SK-MEL-5 (cell line): Measurements from ENCODE around the gene C9orf78. TPM values are rescaled to one million over a fixed set of nuclear protein-coding genes. Genes with fewer than 3 reads are reported as not detected.

Experiments used
- DNase-seq: peaks from one replicate; pipeline ENCODE4 v3.0.0-alpha.2; 2016; ENCODE audit warnings: low read depth, low spot score
- in situ Hi-C: cut with HindIII; loops from 2 replicates; pipeline ENCODE4 v1.10.0; 2016; ENCODE audit warnings: low sequenced_read_pairs, high pct_unique_total_duplicates, low pct_unique_long_range_greater_than_20kb
- polyA plus RNA-seq, 2 experiments: library from polyadenylated mRNA; depleted of rRNA; stranded (reverse); fragments of >200 nt; gene quantifications; 2 replicates each; pipeline ENCODE4 v1.2.3, GENCODE V29; 2015
- total RNA-seq: library from RNA; depleted of rRNA; stranded (reverse); fragments of >200 nt; shearing (Covaris generic); gene quantifications from 2 replicates; pipeline ENCODE4 v1.2.3, GENCODE V29; 2014; rRNA removed

Gene C9orf78, protein sequence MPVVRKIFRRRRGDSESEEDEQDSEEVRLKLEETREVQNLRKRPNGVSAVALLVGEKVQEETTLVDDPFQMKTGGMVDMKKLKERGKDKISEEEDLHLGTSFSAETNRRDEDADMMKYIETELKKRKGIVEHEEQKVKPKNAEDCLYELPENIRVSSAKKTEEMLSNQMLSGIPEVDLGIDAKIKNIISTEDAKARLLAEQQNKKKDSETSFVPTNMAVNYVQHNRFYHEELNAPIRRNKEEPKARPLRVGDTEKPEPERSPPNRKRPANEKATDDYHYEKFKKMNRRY
- total RNA-seq: 70.8 and 77.7 TPM in 2 replicates
- 84.3 and 86.6 TPM in 2 replicates for polyA plus RNA-seq (2015; cell fraction: cytosol; rRNA removed)
- polyA plus RNA-seq (2015; cell fraction: nucleus; rRNA removed): 21.7 and 28.5 TPM in 2 replicates

- in situ Hi-C loops: no loop called here
- peak; percentile 96 for DNase-seq
Observed at GRCh38 chr9:129835128-129835859, at the start of gene C9orf78, which contains the start of gene USP20. Gene C9orf78, minus strand, starts transcription at chr9:129835275. Its CDS starts 54 bp downstream, at chr9:129835221. Gene USP20, plus strand, starts transcription at chr9:129835458. Its CDS starts 17,098 bp downstream, at chr9:129852556.

- DNase-seq: peak; percentile 85
- in situ Hi-C loops: no loop called here
Observed at GRCh38 chr9:129884220-129885017, 49.3 kb upstream of the C9orf78 start.

- in situ Hi-C loops: no loop called here
Observed at GRCh38 chr9:129881547-129882324, 46.7 kb upstream of the C9orf78 start.

DNA sequence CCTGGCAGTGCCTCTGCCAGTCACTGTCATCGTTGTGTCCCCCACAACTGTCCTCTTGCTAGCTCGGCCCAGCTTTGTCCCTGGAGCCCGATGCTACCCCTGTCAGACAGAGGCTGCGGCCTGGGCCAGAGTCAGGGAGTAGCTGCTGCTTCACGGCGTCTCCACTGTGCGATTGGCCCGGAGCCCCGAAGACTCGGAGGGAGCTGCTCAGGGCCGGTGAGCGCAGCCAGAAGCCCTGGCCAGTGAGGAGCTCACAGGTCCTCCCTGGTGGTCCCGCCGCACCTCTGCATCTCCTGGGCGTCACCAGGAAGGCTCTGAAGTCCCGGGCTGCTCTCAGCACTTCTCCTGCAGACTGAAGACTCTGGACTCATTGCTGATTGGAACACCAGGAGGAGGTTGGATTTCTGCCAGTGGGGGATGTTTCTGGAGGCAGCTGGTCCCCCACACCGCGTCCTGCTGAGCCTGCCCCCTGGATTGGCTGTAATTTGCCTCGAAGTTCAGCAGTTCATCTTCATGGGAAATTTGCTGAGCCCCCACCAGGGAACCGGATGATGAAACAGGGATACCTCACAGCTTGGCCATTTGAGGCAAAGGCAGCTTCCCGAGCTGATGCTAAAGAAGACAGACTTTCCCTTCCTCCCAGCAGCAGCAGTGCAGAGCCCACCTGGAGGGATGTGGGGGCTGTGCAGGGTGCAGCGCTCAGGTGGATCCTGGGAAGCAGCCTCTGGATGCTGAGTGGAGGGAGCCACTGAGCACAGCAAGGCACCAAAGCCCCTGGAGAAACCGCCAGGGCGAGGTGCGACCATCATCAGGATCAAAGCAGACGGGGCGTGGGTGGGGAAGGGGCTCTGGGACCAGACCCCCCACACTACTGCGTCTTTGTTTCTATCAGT is 45.8 kb upstream of the C9orf78 start:
- in situ Hi-C loops: no loop called here
- DNase-seq: no peak

More at GRCh38 chr9:129881547-129882324, 46.7 kb upstream of the C9orf78 start:
- no peak for DNase-seq

DNA sequence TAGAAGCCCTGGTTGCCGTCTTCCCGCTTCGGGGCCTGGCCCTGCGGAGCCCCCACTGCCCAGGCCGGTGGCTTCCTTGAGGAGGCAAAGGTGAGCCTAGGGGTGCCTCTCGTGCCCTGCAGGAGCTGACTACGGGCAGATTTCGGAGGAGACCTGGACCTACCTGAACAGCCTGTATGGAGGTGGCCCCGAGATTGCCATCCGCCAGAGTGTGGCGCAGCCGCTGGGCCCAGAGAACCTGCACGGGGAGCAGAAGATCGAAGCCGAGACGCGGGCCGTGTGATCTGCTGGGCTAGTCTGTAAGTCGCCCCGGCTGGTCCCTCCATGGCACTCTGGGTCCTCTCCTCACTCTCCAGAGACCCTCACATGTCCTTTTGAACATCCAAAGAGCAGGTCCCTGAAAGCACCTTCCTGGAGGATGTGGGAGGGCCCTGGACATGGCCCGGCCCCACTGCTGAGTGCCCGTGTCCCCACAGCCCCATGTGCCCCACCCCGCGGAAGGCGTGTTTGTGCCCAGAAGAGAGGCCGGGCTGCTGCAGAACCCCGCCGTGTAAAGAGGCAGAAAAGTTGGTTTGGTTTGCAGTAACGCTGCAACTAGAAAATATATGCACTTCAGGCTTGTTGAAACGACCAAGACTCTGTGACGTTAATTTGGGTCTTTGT is 45.0 kb upstream of the C9orf78 start:
- in situ Hi-C loops: no loop called here
- DNase-seq: no peak

GRCh38 chr9:129879103-129879699 is 44.1 kb upstream of the C9orf78 start:
- in situ Hi-C loops: no loop called here
- no peak for DNase-seq

- in situ Hi-C loops: no loop called here
Observed at GRCh38 chr9:129878291-129878690, 43.2 kb upstream of the C9orf78 start.

GRCh38 chr9:129876815-129877214 is 41.7 kb upstream of the C9orf78 start:
- no peak for DNase-seq
- in situ Hi-C loops: no loop called here

More at GRCh38 chr9:129878291-129878690, 43.2 kb upstream of the C9orf78 start:
- no peak for DNase-seq

- in situ Hi-C loops: no loop called here
- no peak for DNase-seq
Observed at GRCh38 chr9:129875687-129876395, 40.8 kb upstream of the C9orf78 start.

DNA sequence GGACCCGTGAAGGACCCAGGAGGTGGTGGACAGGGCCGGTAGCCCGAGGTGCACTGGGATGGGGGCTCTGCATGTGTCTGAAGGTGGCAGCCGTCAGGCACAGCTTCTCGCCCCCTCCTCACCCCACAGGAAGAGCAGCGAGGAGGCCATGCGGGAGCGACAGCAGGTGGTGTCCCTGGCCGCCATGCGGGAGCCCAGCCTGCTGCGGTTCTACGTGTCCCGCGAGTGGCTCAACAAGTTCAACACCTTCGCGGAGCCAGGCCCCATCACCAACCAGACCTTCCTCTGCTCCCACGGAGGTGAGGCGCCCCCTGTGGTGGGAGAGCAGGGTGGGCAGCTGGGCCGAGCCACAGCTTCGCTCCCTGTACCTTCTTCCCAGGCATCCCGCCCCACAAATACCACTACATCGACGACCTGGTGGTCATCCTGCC is 40.1 kb upstream of the C9orf78 start:
- in situ Hi-C loops: no loop called here
- no peak for DNase-seq

DNA sequence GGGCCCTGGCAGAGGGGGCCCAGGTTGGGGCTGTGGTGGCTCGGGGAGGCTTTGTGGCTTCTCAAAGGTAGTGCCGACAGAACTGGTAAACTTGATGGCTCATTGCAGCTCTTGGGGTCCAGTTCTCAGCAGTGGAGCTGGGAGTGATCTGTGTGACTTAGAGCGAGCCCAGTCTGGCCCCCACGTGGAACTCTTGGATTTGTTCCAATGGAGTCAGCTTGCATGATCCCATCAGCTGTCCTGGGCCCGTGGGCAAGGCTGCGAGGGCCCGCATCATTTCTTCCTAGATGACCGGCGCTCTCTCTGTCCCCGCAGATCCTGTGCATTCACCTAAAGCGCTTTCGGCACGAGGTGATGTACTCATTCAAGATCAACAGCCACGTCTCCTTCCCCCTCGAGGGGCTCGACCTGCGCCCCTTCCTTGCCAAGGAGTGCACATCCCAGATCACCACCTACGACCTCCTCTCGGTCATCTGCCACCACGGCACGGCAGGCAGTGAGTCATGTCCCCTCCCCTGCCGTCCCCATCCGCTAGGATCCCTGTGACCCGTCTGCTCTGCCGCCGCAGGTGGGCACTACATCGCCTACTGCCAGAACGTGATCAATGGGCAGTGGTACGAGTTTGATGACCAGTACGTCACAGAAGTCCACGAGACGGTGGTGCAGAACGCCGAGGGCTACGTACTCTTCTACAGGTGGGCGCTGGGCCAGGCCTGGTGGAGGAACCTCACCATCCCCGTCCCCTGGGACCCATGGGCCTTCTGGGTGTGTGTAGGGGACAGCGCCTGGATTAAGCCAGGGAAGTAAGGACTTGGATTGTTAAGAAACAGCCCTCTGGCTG is 39.4 kb upstream of the C9orf78 start:
- in situ Hi-C loops: no loop called here
- no peak for DNase-seq

DNA sequence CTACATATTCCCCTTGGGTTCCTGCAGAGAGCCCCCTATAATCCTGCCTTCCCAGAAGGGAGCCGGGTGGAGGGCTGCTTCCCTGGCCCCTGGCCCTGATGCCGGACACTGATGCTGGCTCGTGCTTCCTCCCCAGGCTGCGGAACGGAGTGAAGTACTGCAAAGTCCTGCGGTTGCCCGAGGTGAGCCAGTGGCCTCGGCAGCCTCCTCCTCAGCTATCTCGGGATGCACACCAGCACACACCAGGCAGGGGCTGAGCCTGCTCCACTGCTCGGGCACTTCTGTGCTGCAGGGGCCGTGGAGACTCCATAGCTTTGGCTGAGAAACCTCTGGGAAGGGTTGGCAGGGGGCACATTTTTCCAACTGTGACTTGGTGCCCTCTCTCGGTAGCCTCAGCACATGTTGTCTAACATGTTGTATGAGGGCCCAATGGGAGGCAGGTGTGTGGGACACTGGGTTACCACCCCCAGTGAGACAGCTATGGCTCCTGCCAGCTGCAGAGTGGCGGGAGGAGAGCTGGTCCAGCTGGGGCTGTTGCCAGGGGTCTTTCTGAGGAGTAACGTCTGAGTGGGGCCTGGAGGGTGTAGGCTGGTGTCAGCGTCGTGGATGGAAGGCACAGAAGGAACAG is 38.6 kb upstream of the C9orf78 start:
- no peak for DNase-seq
- in situ Hi-C loops: no loop called here

DNA sequence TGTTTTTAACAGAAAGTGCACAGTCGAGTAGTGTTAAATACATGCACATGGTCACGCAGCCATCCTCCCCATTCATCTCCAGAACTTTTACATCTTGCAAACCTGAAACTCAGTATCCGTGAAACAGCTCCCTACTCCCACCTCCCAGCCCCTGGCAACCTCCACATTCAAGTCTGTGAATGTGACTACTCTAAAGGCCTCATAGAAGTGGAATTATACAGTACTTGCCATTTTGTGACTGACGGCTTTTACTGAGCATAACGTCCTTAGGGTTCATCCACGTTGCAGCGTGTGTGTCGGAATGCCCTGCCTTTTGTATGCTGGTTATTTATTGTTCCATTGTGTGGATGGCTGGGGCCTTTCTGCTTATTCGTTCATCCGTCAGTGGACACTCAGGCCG is 36.0 kb upstream of the C9orf78 start:
- DNase-seq: no peak
- in situ Hi-C loops: no loop called here
